Left lung (tissue), 14 donors: ENCODE results near the gene FAM219A. TPM values are rescaled to one million over a fixed set of nuclear protein-coding genes. Genes with fewer than 3 reads are reported as not detected.

Experiments
- ATAC-seq: fragments of 200-7000 bp; cut with Tn5 transposase; one replicate; pipeline ENCODE4 v1.9.1; 2020; ENCODE audit warnings: moderate library complexity
- DNase-seq, 4 donors: peaks; one replicate each; pipeline ENCODE4 v3.0.0-alpha.2; 2013 to 2020
- H3K27ac ChIP-seq, 2 donors: fragments of 200-600 bp; sonication (generic) in 1 of 2; one replicate each; pipeline versions ENCODE4 v1.5.0 to v1.8.0; 2020 to 2021
- H3K27me3 ChIP-seq, 2 donors: fragments of 200-600 bp; sonication (generic) in 1 of 2; one replicate each; pipeline versions ENCODE4 v1.5.0 to v1.8.0; 2020 to 2021
- H3K36me3 ChIP-seq, 2 donors: fragments of 200-600 bp; sonication (generic) in 1 of 2; one replicate each; pipeline versions ENCODE4 v1.5.0 to v1.8.0; 2020 to 2021
- H3K4me1 ChIP-seq, 2 donors: fragments of 200-600 bp; one replicate each; pipeline ENCODE4 v1.8.0; 2021
- H3K4me3 ChIP-seq, 2 donors: fragments of 200-600 bp; sonication (generic) in 1 of 2; one replicate each; pipeline versions ENCODE4 v1.5.0 to v1.8.0; 2020 to 2021; ENCODE audit warnings: mild to moderate bottlenecking in 1 of 2
- H3K9me3 ChIP-seq, 2 donors: fragments of 200-600 bp; sonication (generic) in 1 of 2; one replicate each; pipeline versions ENCODE4 v1.5.0 to v1.8.0; 2020 to 2021
- intact Hi-C, 2 donors: fragments of 100-400 bp; cut with DNase I; formaldehyde crosslinking; loops; one replicate each; pipeline versions ENCODE4 v1.11.2 to v1.14.2; 2022
- long read RNA-seq, 12 donors: library from polyadenylated mRNA in 2 of 12; unstranded in 2 of 12; transcript quantifications; one replicate each; pipeline ENCODE4 v2.0.0 and lab custom pipeline, GENCODE V29; 2019 to 2026
- polyA plus RNA-seq, 6 donors: library from polyadenylated mRNA; unstranded; fragments of 120-200 nt; gene quantifications; one replicate each; pipeline ENCODE4 v1.2.1, GENCODE V29; 2013; ENCODE audit not compliant: insufficient read length in 6 of 6
- total RNA-seq, 2 donors: library from RNA; stranded (reverse); fragmentation: NEBNext Ultra II Directional; extraction: Animal tissue kit (Norgen Biotek cat#: 25700); gene quantifications; one replicate each; pipeline ENCODE4 v1.2.1, GENCODE V29; 2021
- TF ChIP-seq, protein P1 (sequence below), 2 donors: fragments of 200-600 bp; sonication (generic) in 1 of 2; IDR thresholded peaks; one replicate each; pipeline versions ENCODE4 v1.5.0 to v1.8.0; 2021; ENCODE audit warnings: antibody characterized with exemption in 2 of 2
- donor health status: DM: no; HTN: yes; CAD: no.
- donor health status: DM: no; HTN: no; CAD: no.

The FAM219A gene, protein sequence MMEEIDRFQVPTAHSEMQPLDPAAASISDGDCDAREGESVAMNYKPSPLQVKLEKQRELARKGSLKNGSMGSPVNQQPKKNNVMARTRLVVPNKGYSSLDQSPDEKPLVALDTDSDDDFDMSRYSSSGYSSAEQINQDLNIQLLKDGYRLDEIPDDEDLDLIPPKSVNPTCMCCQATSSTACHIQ
- total RNA-seq (10 to 100 TPM; 18.0 to 23.0 TPM), polyA plus RNA-seq (10 to 100 TPM; 12.3 to 16.9 (median 13.9) TPM)
- long read RNA-seq, donor 1, transcript FAM219A-201 (6 exons, 3,588 nt) = major isoform, 5 of 8 reads
- long read RNA-seq, donor 1, partial matches to known transcripts = 0 of 8 reads
- long read RNA-seq, donor 1, other reads (novel, unspliced or antisense) = 0 of 8 reads
- long read RNA-seq, donor 2, partial matches to known transcripts = 0 of 5 reads
- long read RNA-seq, donor 2, other reads (novel, unspliced or antisense) = 0 of 5 reads
- long read RNA-seq, donor 3, partial matches to known transcripts = 0 of 2 reads
- long read RNA-seq, donor 3, other reads (novel, unspliced or antisense) = 0 of 2 reads
- long read RNA-seq, donor 4 = 0 reads
- long read RNA-seq, donor 5, partial matches to known transcripts = 0 of 7 reads
- long read RNA-seq, donor 5, other reads (novel, unspliced or antisense) = 0 of 7 reads
- long read RNA-seq, donor 6, partial matches to known transcripts = 0 of 4 reads
- long read RNA-seq, donor 6, other reads (novel, unspliced or antisense) = 0 of 4 reads
- long read RNA-seq, donor 7, partial matches to known transcripts = 0 of 2 reads
- long read RNA-seq, donor 7, other reads (novel, unspliced or antisense) = 0 of 2 reads
- long read RNA-seq, donor 8, partial matches to known transcripts = 0 of 1 reads
- long read RNA-seq, donor 8, other reads (novel, unspliced or antisense) = 0 of 1 reads
- long read RNA-seq, donor 9 = 0 reads
- long read RNA-seq, donor 10, partial matches to known transcripts = 0 of 1 reads
- long read RNA-seq, donor 10, other reads (novel, unspliced or antisense) = 0 of 1 reads
- long read RNA-seq, donor 11, transcript FAM219A-201 (6 exons, 3,588 nt) = major isoform, 12 of 23 reads
- long read RNA-seq, donor 11, transcript FAM219A-209 (6 exons, 3,644 nt) = minor isoform, 6 of 23 reads
- long read RNA-seq, donor 11, partial matches to known transcripts = 0 of 23 reads
- long read RNA-seq, donor 11, other reads (novel, unspliced or antisense) = 0 of 23 reads
- long read RNA-seq, donor 12, partial matches to known transcripts = 0 of 2 reads
- long read RNA-seq, donor 12, other reads (novel, unspliced or antisense) = 0 of 2 reads

DNA sequence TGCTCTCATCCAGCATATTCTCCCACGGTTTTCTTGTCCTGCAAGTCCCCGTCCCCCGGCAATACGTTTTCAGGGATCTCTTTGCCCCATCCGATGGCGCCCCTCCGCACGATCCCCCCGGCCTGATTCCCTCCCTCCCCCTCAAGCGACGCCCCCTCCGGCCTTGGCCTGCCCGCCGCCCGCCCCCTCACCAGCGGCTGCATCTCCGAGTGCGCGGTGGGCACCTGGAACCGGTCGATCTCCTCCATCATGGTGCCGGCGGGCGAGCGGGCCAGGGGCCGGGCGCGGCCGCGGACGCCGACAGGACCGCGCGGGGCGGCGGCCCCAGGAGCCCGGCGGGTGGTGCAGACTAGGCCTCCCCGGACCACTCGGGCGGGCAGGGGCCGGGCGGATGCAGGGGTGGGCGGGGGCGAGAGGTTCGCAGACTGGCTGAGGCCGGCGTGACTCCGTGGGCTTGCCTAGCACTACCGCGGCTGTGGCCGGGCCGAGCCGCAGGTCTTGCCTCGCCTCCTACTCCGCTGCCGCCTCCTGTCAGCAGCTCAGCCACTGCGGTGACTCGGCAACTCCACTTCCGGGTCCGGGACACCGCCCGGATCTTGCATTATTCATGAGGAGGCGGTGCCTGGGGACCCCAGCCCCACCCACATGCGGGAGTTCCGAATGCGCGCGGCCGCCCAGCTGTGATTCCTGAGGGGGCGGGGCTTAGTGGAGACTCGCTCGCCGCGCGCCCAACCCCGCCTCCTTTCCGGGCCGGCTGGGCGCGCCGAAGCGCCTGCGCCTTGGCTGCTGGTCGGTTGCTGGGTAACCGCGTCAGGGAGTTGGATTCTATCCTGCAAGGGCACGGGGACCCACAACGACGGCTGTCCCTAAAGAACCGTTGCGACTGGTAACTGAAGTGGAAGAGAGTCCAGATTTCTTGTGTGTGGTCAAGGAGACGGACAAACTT lies at the start of gene FAM219A, which contains the start of gene DNAI1:
Gene FAM219A (minus strand): TSS at position 558 of the 946 bp plus-strand sequence. CDS start 307 bp downstream, at position 251.
Gene DNAI1 (plus strand): TSS at position 793 of the 946 bp plus-strand sequence. CDS start 201 bp downstream, outside the sequence.
- Histone ChIP-seq H3K4me1 (peaks cover 5 to 36% of the 10 kb centered on the region in 2 donors), H3K27ac (peak within 1 kb of the TSS; percentile 77 to 84), H3K36me3 (no peaks in the 10 kb centered on the region), H3K9me3 (no peaks in the 10 kb centered on the region), H3K4me3 (peak within 1 kb of the TSS; percentile 60 to 88), H3K27me3 (peaks cover 0 to 6% of the 10 kb centered on the region in 2 donors)
- intact Hi-C loops = no loop called here
- TF ChIP-seq, protein P1, sequence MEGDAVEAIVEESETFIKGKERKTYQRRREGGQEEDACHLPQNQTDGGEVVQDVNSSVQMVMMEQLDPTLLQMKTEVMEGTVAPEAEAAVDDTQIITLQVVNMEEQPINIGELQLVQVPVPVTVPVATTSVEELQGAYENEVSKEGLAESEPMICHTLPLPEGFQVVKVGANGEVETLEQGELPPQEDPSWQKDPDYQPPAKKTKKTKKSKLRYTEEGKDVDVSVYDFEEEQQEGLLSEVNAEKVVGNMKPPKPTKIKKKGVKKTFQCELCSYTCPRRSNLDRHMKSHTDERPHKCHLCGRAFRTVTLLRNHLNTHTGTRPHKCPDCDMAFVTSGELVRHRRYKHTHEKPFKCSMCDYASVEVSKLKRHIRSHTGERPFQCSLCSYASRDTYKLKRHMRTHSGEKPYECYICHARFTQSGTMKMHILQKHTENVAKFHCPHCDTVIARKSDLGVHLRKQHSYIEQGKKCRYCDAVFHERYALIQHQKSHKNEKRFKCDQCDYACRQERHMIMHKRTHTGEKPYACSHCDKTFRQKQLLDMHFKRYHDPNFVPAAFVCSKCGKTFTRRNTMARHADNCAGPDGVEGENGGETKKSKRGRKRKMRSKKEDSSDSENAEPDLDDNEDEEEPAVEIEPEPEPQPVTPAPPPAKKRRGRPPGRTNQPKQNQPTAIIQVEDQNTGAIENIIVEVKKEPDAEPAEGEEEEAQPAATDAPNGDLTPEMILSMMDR (IDR thresholded peaks at IDR 0.05) = no peak
- DNase-seq (peak; percentile 98 to 100 (median 99)), ATAC-seq (peak; percentile 99)

DNA sequence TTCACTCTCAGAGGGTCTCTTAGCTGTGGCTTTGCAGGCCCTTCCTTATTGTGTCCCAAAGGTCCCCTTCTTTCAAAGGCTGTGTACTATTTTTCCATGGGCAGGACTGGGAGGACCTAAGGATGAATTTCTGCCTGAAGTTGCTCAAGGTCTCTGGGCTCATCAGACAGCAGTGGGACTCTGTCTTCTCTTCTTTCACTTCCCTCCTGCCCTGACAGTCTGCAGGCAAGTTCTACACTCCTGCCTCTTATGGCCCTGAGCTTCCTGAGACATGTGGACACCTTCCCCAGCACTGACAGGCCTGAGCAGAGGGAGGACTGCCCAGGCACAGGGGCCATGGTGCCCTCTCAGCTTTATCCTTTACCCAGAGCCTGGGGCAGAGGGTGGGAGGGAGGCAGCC lies 49.6 kb upstream of the FAM219A start:
- Histone ChIP-seq H3K4me1 (no peaks in the 10 kb centered on the region), H3K4me3 (no peak overlapping the region), H3K9me3 (no peaks in the 10 kb centered on the region), H3K27ac (no peak overlapping the region), H3K27me3 (no peaks in the 10 kb centered on the region), H3K36me3 (no peaks in the 10 kb centered on the region)
- ATAC-seq (no peak), DNase-seq (no peak)
- TF ChIP-seq, protein P1 (IDR thresholded peaks at IDR 0.05) = no peak
- intact Hi-C loops = no loop called here

DNA sequence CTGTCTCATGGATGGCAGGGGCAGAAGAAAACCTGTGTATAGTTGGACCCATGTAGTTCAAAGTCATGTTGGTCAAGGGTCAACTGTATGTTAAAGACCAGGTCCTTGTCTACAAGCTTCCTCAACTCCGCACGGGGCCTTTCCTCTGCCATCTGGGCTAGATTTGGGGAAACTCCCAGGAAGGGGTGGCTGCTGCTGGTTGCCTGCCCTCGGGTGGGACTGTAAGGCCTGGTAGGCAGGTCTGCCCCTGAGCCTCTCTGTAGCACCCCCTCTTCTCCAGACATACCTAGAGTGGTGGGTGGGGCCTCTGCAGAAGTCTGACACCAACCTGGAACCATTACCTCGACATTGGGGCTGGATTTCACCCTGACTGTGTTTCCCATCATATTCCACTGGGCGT lies 49.2 kb upstream of the FAM219A start:
- no peaks in the 10 kb centered on the region for H3K36me3 ChIP-seq
- H3K4me1 ChIP-seq = no peaks in the 10 kb centered on the region
- H3K27ac ChIP-seq = no peak overlapping the region
- no peak overlapping the region for H3K4me3 ChIP-seq
- H3K27me3 ChIP-seq = no peaks in the 10 kb centered on the region
- DNase-seq = no peak
- ATAC-seq = no peak
- H3K9me3 ChIP-seq = no peaks in the 10 kb centered on the region
- intact Hi-C loops = no loop called here
- TF ChIP-seq, protein P1 (IDR thresholded peaks at IDR 0.05) = no peak

DNA sequence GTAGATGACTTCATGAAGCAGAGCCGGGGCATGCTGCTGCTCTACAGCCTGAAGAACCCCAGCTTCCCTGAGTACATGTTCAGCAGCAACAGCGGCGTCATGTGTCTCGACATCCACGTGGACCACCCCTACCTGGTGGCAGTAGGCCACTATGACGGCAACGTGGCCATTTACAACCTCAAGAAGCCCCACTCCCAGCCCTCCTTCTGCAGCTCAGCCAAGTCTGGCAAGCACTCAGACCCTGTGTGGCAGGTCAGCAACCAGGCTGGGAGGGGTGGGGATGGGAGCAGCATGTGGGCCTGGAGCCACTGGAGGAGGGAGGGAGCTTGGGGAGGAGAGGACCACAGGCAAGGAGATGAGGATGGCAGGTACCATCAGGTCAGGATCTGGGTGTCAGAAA lies 48.3 kb upstream of the FAM219A start:
- Histone ChIP-seq H3K9me3 (no peaks in the 10 kb centered on the region), H3K27ac (no peak overlapping the region), H3K4me3 (no peak overlapping the region), H3K27me3 (no peaks in the 10 kb centered on the region), H3K36me3 (no peaks in the 10 kb centered on the region), H3K4me1 (peaks cover 6 to 9% of the 10 kb centered on the region in 2 donors)
- TF ChIP-seq, protein P1 (IDR thresholded peaks at IDR 0.05) = no peak
- DNase-seq (no peak), ATAC-seq (no peak)
- intact Hi-C loops = no loop called here
